Type B pancreatic cell (in vitro differentiated cells): ENCODE measurements around the gene HCK. TPM values are rescaled to one million over a fixed set of nuclear protein-coding genes. Genes with fewer than 3 reads are reported as not detected.

Source experiments
- DNase-seq: peaks from one replicate; pipeline ENCODE4 v3.0.0; 2021; ENCODE audit warnings: mixed read lengths; ENCODE audit not compliant: unreplicated experiment; ENCODE audit errors: extremely low spot score
- H3K27ac Mint-ChIP-seq: 2 replicates; pipeline ENCODE4 v1.8.0; 2021; ENCODE audit warnings: mild to moderate bottlenecking, mixed read lengths
- H3K27me3 Mint-ChIP-seq: 2 replicates; pipeline ENCODE4 v1.8.0; 2021; ENCODE audit warnings: mixed read lengths
- H3K36me3 Mint-ChIP-seq: 2 replicates; pipeline ENCODE4 v1.8.0; 2021; ENCODE audit warnings: mixed read lengths
- H3K4me1 Mint-ChIP-seq: one replicate; pipeline ENCODE4 v1.8.0; 2021; ENCODE audit warnings: mixed read lengths; ENCODE audit not compliant: unreplicated experiment
- H3K4me3 Mint-ChIP-seq: 2 replicates; pipeline ENCODE4 v1.8.0; 2021; ENCODE audit warnings: mild to moderate bottlenecking, mixed read lengths
- H3K9me3 Mint-ChIP-seq: 2 replicates; pipeline ENCODE4 v1.8.0; 2021; ENCODE audit warnings: mixed read lengths
- total RNA-seq: library from RNA; stranded (reverse); gene quantifications from 2 replicates; pipeline ENCODE4 v1.2.1, GENCODE V29; 2021; ENCODE audit warnings: low replicate concordance
- TF ChIP-seq, protein P1 (sequence below): fragments of 200-600 bp; sonication (generic); conservative IDR thresholded peaks from 2 replicates; pipeline ENCODE4 v1.5.0; 2021; ENCODE audit warnings: antibody characterized with exemption, mild to moderate bottlenecking

The HCK gene
- total RNA-seq, 1 donor from 2014 or later: not detected

DNA sequence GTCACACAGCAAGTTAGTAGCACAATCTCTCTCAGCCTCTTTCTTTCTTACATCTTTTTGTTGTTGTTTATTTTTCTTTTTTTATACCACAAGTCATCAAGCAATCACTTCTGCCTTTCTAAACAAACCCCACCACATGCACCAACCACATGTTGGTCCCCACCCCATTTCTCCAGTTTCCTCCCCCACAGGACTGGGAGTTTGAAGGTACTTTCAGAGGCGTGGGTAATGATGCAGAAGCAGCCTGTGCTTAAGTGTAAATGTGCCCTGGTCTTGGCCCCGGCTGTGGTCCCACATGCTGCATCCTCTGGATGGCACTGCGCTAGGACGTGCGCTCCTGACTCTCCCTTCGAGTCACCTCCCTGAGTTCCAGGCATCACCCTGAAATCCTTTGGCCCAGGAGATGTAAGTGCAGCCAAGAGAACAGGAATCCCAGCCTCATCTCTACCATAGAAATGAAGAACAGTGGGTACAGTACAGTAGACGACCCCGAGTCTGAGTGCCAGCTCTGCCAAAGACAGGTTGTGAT is 5.7 kb downstream of the HCK start:
- TF ChIP-seq, protein P1, sequence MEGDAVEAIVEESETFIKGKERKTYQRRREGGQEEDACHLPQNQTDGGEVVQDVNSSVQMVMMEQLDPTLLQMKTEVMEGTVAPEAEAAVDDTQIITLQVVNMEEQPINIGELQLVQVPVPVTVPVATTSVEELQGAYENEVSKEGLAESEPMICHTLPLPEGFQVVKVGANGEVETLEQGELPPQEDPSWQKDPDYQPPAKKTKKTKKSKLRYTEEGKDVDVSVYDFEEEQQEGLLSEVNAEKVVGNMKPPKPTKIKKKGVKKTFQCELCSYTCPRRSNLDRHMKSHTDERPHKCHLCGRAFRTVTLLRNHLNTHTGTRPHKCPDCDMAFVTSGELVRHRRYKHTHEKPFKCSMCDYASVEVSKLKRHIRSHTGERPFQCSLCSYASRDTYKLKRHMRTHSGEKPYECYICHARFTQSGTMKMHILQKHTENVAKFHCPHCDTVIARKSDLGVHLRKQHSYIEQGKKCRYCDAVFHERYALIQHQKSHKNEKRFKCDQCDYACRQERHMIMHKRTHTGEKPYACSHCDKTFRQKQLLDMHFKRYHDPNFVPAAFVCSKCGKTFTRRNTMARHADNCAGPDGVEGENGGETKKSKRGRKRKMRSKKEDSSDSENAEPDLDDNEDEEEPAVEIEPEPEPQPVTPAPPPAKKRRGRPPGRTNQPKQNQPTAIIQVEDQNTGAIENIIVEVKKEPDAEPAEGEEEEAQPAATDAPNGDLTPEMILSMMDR: no peak
- no peak for DNase-seq
- H3K27me3 Mint-ChIP-seq: peaks cover 89% of the 10 kb centered on the region
- H3K4me3 Mint-ChIP-seq: no peak overlapping the region
- no peak overlapping the region for H3K27ac Mint-ChIP-seq
- H3K36me3 Mint-ChIP-seq: no peaks in the 10 kb centered on the region
- no peaks in the 10 kb centered on the region for H3K4me1 Mint-ChIP-seq
- H3K9me3 Mint-ChIP-seq: peaks cover 5% of the 10 kb centered on the region

GRCh38 chr20:32059189-32059588 is 7.1 kb downstream of the HCK start:
- Mint-ChIP-seq H3K4me3 (no peak overlapping the region), H3K27me3 (peaks cover 82% of the 10 kb centered on the region), H3K27ac (no peak overlapping the region), H3K36me3 (no peaks in the 10 kb centered on the region), H3K9me3 (peaks cover 5% of the 10 kb centered on the region), H3K4me1 (no peaks in the 10 kb centered on the region)
- TF ChIP-seq, protein P1: no peak
- no peak for DNase-seq

GRCh38 chr20:32062776-32063170 is 10.7 kb downstream of the HCK start:
- H3K4me1 Mint-ChIP-seq: peaks cover 7% of the 10 kb centered on the region
- H3K4me3 Mint-ChIP-seq: no peak overlapping the region
- H3K27ac Mint-ChIP-seq: no peak overlapping the region
- H3K36me3 Mint-ChIP-seq: no peaks in the 10 kb centered on the region
- TF ChIP-seq, protein P1: no peak
- DNase-seq: no peak
- peaks cover 72% of the 10 kb centered on the region for H3K27me3 Mint-ChIP-seq
- peaks cover 5% of the 10 kb centered on the region for H3K9me3 Mint-ChIP-seq

- H3K9me3 Mint-ChIP-seq: peaks cover 5% of the 10 kb centered on the region
- H3K36me3 Mint-ChIP-seq: no peaks in the 10 kb centered on the region
- H3K27me3 Mint-ChIP-seq: peaks cover 62% of the 10 kb centered on the region
- no peak overlapping the region for H3K4me3 Mint-ChIP-seq
- peaks cover 7% of the 10 kb centered on the region for H3K4me1 Mint-ChIP-seq
- TF ChIP-seq, protein P1: no peak
- DNase-seq: no peak
- no peak overlapping the region for H3K27ac Mint-ChIP-seq
Observed at GRCh38 chr20:32063695-32064094, 11.7 kb downstream of the HCK start.

- H3K4me1 Mint-ChIP-seq: peaks cover 7% of the 10 kb centered on the region
Observed at GRCh38 chr20:32064667-32065066, 12.6 kb downstream of the HCK start.

More at GRCh38 chr20:32064667-32065066, 12.6 kb downstream of the HCK start:
- H3K9me3 Mint-ChIP-seq: peaks cover 5% of the 10 kb centered on the region
- no peak overlapping the region for H3K27ac Mint-ChIP-seq
- peaks cover 56% of the 10 kb centered on the region for H3K27me3 Mint-ChIP-seq
- DNase-seq: no peak
- no peak overlapping the region for H3K4me3 Mint-ChIP-seq
- no peaks in the 10 kb centered on the region for H3K36me3 Mint-ChIP-seq
- TF ChIP-seq, protein P1: no peak
